PC-3 (cell line): ENCODE data around the gene IQSEC1. TPM values are rescaled to one million over a fixed set of nuclear protein-coding genes. Genes with fewer than 3 reads are reported as not detected.

Experiments
- ATAC-seq: fragments of 200-7000 bp; cut with Tn5 transposase; 2 replicates; pipeline ENCODE4 v1.9.1; 2020; ENCODE audit warnings: mild to moderate bottlenecking, moderate library complexity
- BruUV-seq: library from RNA; stranded (reverse); fragments of 400-500 nt; replicated peaks from 2 replicates; lab custom pipeline; 2021; lab: Mats Ljungman, UMichigan
- CTCF ChIA-PET: fragments of 300-600 bp; sonication (Branson Sonifier 250); formaldehyde crosslinking; loops from one replicate; lab custom pipeline; 2022; ENCODE audit warnings: antibody characterized with exemption; lab: Charles Lee
- POLR2A ChIA-PET: fragments of 300-600 bp; sonication (Branson Sonifier 250); formaldehyde crosslinking; loops from one replicate; lab custom pipeline; 2022; ENCODE audit warnings: antibody characterized with exemption; ENCODE audit not compliant: unreplicated experiment; lab: Charles Lee
- DNase-seq: peaks from one replicate; pipeline ENCODE4 v3.0.0-alpha.2; 2015
- H2AFZ ChIP-seq: fragments of 300-600 bp; sonication (generic); 2 replicates; pipeline ENCODE4 v1.6.0; 2016; ENCODE audit warnings: antibody characterized with exemption, low read length
- H3F3A ChIP-seq: fragments of 300-600 bp; sonication (generic); one replicate; pipeline ENCODE4 v1.6.0; 2017; ENCODE audit warnings: antibody characterized with exemption, low read length, control low read depth, mild to moderate bottlenecking; ENCODE audit not compliant: unreplicated experiment
- H3K27ac ChIP-seq: fragments of 300-600 bp; sonication (generic); 2 replicates; pipeline ENCODE4 v1.5.1; 2016; ENCODE audit warnings: mild to moderate bottlenecking, low read length
- H3K27me3 ChIP-seq: fragments of 300-600 bp; sonication (generic); 2 replicates; pipeline ENCODE4 v1.6.1; 2016; ENCODE audit warnings: low read length, mixed read lengths
- H3K36me3 ChIP-seq: fragments of 300-600 bp; sonication (generic); 2 replicates; pipeline ENCODE4 v1.6.1; 2016; ENCODE audit warnings: low read depth, mixed run types, low read length, mixed read lengths
- H3K4me1 ChIP-seq: fragments of 300-600 bp; sonication (generic); 2 replicates; pipeline ENCODE4 v1.5.1; 2016; ENCODE audit warnings: low read length; ENCODE audit not compliant: insufficient read depth
- H3K4me2 ChIP-seq: fragments of 300-600 bp; sonication (generic); 2 replicates; pipeline ENCODE4 v1.6.0; 2016; ENCODE audit warnings: low read length
- H3K4me3 ChIP-seq: fragments of 300-600 bp; sonication (generic); 2 replicates; pipeline ENCODE4 v1.5.1; 2016; ENCODE audit warnings: mild to moderate bottlenecking, low read length, mixed read lengths
- H3K79me2 ChIP-seq: fragments of 300-600 bp; sonication (generic); 2 replicates; pipeline ENCODE4 v1.6.1; 2017; ENCODE audit warnings: low read length, mixed read lengths
- H3K9ac ChIP-seq: fragments of 300-600 bp; sonication (generic); 2 replicates; pipeline ENCODE4 v1.6.0; 2016; ENCODE audit warnings: mild to moderate bottlenecking, low read length
- H3K9me2 ChIP-seq: fragments of 300-600 bp; sonication (generic); replicated peaks from 2 replicates; pipeline ENCODE4 v1.6.1; 2016; ENCODE audit warnings: mixed run types, low read length, mixed read lengths
- H3K9me3 ChIP-seq: fragments of 300-600 bp; sonication (generic); 2 replicates; pipeline ENCODE4 v1.6.1; 2016; ENCODE audit warnings: low read length, mixed read lengths
- H4K20me1 ChIP-seq: fragments of 300-600 bp; sonication (generic); 2 replicates; pipeline ENCODE4 v1.6.1; 2016; ENCODE audit warnings: low read length, mixed read lengths
- CTCF ChIP-seq: fragments of 300-600 bp; sonication (generic); conservative IDR thresholded peaks from 2 replicates; pipeline ENCODE4 v1.5.1; 2017; ENCODE audit warnings: antibody characterized with exemption, low read depth, mild to moderate bottlenecking, low read length
- EZH2 ChIP-seq: fragments of 300-600 bp; sonication (generic); IDR thresholded peaks from one replicate; pipeline ENCODE4 v1.6.1; 2017; ENCODE audit warnings: antibody characterized with exemption, mild to moderate bottlenecking, low read length; ENCODE audit not compliant: unreplicated experiment
- EZH2phosphoT487 ChIP-seq: fragments of 300-600 bp; sonication (generic); IDR thresholded peaks from 2 replicates; pipeline ENCODE4 v1.6.1; 2018; ENCODE audit warnings: mild to moderate bottlenecking, antibody characterized with exemption, low read length, borderline replicate concordance
- intact Hi-C: fragments of 100-400 bp; cut with micrococcal nuclease; formaldehyde crosslinking; loops from 2 replicates; pipeline ENCODE4 v1.9.0; 2023
- total RNA-seq: library from RNA; depleted of rRNA; stranded (reverse); fragments of >200 nt; gene quantifications from 2 replicates; pipeline ENCODE4 v1.2.3, GENCODE V29; 2014

IQSEC1 gene
- total RNA-seq, 1 experiment from 2014 or later, result 37.9 TPM

GRCh38 chr3:12988728-12989454, 84.3 kb downstream of the IQSEC1 start:
- Histone ChIP-seq H3K27ac (no peak overlapping the region), H3K9me3 (no peaks in the 10 kb centered on the region), H3K4me3 (no peak overlapping the region), H3K27me3 (no peaks in the 10 kb centered on the region), H3K4me1 (peaks cover 29% of the 10 kb centered on the region), H3F3A (no peaks in the 10 kb centered on the region), H2AFZ (no peak overlapping the region), H3K79me2 (0 out of 2 replicates have a peak, but pooled peaks cover 4% of the 10 kb centered on the region), H3K36me3 (no peaks in the 10 kb centered on the region), H4K20me1 (no peaks in the 10 kb centered on the region), H3K9me2 (no peaks in the 10 kb centered on the region), H3K4me2 (no peak overlapping the region), H3K9ac (no peak overlapping the region)
- ChIA-PET CTCF (no interaction called here), POLR2A (interaction anchor here (0.6 kb wide), 1 partner anchor 39 kb away, joined by 4 read pairs; no protein-coding TSS in a partner anchor)
- ATAC-seq (no peak), DNase-seq (no peak)
- BruUV-seq, result no TSS peak
- intact Hi-C loops, result no loop called here
- TF ChIP-seq EZH2phosphoT487 (no peak), EZH2 (no peak), CTCF (no peak)

GRCh38 chr3:12987602-12988001, 85.6 kb downstream of the IQSEC1 start:
- Histone ChIP-seq H3K9me2 (no peaks in the 10 kb centered on the region), H3K27ac (no peak overlapping the region), H3F3A (no peaks in the 10 kb centered on the region), H2AFZ (no peak overlapping the region), H4K20me1 (no peaks in the 10 kb centered on the region), H3K4me1 (peaks cover 22% of the 10 kb centered on the region), H3K79me2 (0 out of 2 replicates have a peak, but pooled peaks cover 4% of the 10 kb centered on the region), H3K9me3 (no peaks in the 10 kb centered on the region), H3K27me3 (no peaks in the 10 kb centered on the region), H3K36me3 (no peaks in the 10 kb centered on the region), H3K9ac (no peak overlapping the region), H3K4me2 (no peak overlapping the region), H3K4me3 (no peak overlapping the region)
- ChIA-PET CTCF (no interaction called here), POLR2A (no interaction called here)
- no TSS peak for BruUV-seq
- DNase-seq (no peak), ATAC-seq (no peak)
- no peak for TF ChIP-seq CTCF
- TF ChIP-seq EZH2phosphoT487, result no peak
- TF ChIP-seq EZH2, result no peak
- intact Hi-C loops, result no loop called here

- no peak for TF ChIP-seq EZH2phosphoT487
- no peak for TF ChIP-seq EZH2
- TF ChIP-seq CTCF, result no peak
- POLR2A ChIA-PET, result no interaction called here
- H3K9ac ChIP-seq, result no peak overlapping the region
- no peaks in the 10 kb centered on the region for H3K9me3 ChIP-seq
- H3F3A ChIP-seq, result no peaks in the 10 kb centered on the region
- H2AFZ ChIP-seq, result no peak overlapping the region
- 0 out of 2 replicates have a peak, but pooled peaks cover 4% of the 10 kb centered on the region for H3K79me2 ChIP-seq
- no peak overlapping the region for H3K27ac ChIP-seq
- no peak for ATAC-seq
- H3K27me3 ChIP-seq, result no peaks in the 10 kb centered on the region
- no peak for DNase-seq
- H4K20me1 ChIP-seq, result no peaks in the 10 kb centered on the region
- no peaks in the 10 kb centered on the region for H3K36me3 ChIP-seq
- CTCF ChIA-PET, result no interaction called here
- BruUV-seq, result no TSS peak
- no peaks in the 10 kb centered on the region for H3K9me2 ChIP-seq
- H3K4me2 ChIP-seq, result no peak overlapping the region
- no peak overlapping the region for H3K4me3 ChIP-seq
- H3K4me1 ChIP-seq, result peaks cover 22% of the 10 kb centered on the region
- intact Hi-C loops, result no loop called here
Observed at GRCh38 chr3:12986986-12987385, 86.2 kb downstream of the IQSEC1 start.
